Stimulated activated naive CD4-positive, alpha-beta T cell treated with Interleukin-2 at 50 U/mL for 16 hours (primary cell): ENCODE data around the gene MRPS7.

Source experiments
- DNase-seq: peaks from one replicate; lab custom pipeline; 2025; lab: John Stamatoyannopoulos, UW

Gene MRPS7

GRCh38 chr17:75308732-75309629 lies 47.3 kb downstream of the MRPS7 start:
- DNase-seq, result no peak

DNA sequence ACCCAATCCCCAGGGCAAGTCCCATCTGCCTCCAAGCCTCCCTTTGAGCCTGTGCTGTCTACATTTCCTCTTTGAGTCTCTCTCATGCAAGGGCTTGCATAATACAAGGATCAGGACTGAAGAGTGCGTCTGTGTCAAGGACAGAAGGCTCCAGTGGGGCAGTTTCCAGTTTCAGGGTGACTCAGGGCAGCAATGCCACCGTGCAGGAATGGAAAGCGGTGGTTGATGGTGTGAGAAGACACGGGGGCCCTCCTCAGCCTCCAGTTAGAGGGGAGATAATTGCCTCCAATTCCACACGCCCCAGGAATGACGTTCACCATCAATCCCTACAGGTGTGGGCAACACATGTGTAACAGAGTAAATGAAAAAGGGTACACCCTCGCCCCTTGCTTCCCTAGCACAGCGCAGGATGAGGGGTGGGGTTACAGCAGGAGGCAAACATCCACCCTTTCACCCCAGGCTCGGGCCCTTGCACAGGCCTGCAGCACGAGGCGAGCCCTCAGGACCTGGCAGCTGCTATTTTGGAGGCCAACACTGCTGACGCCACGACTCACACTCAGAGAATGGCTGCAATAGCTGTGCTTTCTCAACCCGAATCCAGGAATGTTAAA lies 52.4 kb downstream of the MRPS7 start:
- no peak for DNase-seq

DNA sequence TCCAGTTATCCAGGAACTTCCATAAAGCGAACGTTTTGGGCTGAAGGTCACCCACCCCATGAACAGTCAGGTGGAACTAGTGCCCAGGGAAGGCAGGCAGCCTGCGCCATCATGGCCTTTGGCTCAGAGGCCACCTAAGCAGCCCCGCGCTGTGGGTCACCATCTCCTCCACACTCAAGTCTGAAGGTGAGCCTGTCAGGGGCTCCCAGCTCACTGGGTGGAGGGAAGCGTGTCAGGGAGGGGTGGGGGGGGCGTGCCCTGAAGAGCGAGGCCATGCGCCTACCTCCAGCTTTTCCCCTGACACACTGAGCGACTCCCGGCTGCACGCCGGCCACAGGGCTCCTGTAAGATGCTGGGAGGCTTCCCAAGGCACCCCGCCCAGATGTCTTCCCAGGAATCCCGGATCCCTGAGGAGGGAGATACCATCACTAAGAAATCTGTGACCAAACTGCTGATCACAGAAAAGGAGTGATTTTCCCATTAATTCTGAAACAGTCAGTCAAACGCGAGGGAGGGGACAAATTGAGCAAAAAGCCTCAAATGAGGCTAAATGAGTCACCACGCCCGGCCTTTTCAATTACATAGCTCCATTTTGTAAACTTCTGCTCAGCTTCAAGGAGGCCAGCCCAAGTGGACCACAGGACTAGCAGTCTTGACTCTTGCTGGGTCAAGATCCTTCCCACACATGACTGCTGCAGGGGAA lies 54.0 kb downstream of the MRPS7 start:
- DNase-seq, result no peak
